Fibroblast of lung (primary cell): ENCODE results near the gene MYO18A.

Experiments
- EZH2 ChIP-seq: IDR thresholded peaks from 2 replicates; pipeline ENCODE4 v1.5.1; 2012; ENCODE audit warnings: low read length, control low read depth, mild to moderate bottlenecking; ENCODE audit errors: missing control alignments
- TF ChIP-seq, protein P1 (sequence below), 2 donors: IDR thresholded peaks in 1 of 2; conservative IDR thresholded peaks in 1 of 2; 1 replicate in 1 of 2; 2 replicates in 1 of 2; pipeline ENCODE4 v1.5.1; 2011 to 2012; ENCODE audit warnings: low read length in 2 of 2, control low read depth in 1 of 2, inconsistent platforms in 1 of 2, low read depth in 1 of 2, mild to moderate bottlenecking in 1 of 2

DNA sequence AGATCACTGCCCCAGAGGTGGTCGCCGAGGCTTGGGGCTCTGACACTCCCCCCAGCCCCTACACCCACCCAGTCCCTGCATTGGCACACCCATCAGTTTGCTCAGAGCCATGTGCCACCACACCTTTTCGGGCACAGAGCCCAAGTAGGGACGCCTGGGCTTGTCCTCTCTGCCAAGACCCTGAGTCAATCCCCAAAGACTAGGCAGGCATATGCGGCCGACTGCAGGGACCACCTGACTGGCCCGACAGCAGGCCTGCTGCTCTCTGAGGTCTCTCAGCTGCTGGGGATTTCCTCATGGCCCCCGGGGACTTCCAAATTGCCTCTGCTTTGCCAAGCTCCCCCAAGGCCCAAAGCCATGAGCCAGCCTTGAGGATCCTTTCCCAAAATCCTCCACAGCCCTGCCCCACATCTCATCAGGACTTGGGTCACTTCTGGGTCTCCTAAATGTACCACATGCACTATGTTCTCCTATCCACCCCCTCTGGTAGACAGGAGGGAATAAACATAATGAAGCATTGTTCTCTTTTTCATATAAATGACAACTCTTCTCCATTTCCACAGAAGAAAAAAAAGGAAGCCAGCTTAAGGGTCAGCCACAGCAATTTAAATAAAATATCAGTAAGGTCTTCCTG is 30.6 kb downstream of the MYO18A start:
- TF ChIP-seq, protein P1, sequence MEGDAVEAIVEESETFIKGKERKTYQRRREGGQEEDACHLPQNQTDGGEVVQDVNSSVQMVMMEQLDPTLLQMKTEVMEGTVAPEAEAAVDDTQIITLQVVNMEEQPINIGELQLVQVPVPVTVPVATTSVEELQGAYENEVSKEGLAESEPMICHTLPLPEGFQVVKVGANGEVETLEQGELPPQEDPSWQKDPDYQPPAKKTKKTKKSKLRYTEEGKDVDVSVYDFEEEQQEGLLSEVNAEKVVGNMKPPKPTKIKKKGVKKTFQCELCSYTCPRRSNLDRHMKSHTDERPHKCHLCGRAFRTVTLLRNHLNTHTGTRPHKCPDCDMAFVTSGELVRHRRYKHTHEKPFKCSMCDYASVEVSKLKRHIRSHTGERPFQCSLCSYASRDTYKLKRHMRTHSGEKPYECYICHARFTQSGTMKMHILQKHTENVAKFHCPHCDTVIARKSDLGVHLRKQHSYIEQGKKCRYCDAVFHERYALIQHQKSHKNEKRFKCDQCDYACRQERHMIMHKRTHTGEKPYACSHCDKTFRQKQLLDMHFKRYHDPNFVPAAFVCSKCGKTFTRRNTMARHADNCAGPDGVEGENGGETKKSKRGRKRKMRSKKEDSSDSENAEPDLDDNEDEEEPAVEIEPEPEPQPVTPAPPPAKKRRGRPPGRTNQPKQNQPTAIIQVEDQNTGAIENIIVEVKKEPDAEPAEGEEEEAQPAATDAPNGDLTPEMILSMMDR (conservative IDR thresholded peaks at IDR 0.05 in 1 of 2, IDR thresholded peaks at IDR 0.05 in 1 of 2; ENCODE audit: low read depth in 1 of 2, low read length in 2 of 2) = no peak
- TF ChIP-seq EZH2 = no peak
